ENCODE measurements around the gene PIGQ.

DNA sequence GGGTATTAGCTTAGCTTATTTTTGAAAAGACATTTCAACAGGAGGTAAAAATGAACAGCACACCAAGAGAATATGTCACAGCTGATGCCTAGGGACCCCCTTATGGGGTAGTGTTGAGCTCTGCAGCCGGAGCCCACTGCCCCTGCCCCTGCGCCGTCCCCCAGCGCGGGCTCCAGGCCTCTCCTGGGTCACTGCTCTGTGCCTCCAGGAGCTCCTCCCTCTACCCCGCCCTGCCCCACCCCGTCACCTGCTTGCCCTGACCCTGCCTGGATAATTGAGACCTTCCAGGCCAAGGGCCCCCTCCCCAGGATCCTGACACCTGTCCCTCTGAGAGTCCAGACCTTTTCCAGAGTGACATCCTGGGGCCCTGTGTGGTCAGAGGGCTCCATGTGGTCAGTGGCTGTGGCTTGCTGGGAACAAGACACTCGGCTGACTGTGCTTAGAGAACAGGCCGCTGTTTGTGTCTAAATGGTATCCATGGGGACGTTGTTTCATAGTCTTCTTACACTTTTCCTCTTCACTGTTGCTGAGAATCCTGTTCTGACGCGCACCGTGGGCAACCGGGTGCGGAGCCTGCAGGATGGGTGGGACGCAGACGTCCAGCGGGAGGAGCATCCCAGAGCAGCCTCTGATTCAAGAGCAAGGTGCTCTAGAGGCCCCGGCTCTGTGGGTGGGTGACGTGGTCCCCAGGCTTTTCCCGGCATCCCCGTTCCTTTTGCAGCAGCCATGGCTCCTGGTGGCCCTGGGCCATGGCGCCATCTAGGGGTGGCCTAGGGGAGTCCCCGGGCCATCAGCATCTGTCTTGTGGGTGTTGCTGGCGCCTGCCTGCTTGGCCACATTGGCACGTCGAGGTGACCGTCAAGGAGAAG is 41.0 kb downstream of the PIGQ start:
- TF ChIP-seq, protein P1, sequence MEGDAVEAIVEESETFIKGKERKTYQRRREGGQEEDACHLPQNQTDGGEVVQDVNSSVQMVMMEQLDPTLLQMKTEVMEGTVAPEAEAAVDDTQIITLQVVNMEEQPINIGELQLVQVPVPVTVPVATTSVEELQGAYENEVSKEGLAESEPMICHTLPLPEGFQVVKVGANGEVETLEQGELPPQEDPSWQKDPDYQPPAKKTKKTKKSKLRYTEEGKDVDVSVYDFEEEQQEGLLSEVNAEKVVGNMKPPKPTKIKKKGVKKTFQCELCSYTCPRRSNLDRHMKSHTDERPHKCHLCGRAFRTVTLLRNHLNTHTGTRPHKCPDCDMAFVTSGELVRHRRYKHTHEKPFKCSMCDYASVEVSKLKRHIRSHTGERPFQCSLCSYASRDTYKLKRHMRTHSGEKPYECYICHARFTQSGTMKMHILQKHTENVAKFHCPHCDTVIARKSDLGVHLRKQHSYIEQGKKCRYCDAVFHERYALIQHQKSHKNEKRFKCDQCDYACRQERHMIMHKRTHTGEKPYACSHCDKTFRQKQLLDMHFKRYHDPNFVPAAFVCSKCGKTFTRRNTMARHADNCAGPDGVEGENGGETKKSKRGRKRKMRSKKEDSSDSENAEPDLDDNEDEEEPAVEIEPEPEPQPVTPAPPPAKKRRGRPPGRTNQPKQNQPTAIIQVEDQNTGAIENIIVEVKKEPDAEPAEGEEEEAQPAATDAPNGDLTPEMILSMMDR (IDR thresholded peaks at IDR 0.05), result peak; percentile 26; the same call in 2 of the 3 replicates
- TF ChIP-seq JUN (IDR thresholded peaks at IDR 0.05) (no peak), CEBPB (IDR thresholded peaks at IDR 0.05) (no peak), EP300 (IDR thresholded peaks at IDR 0.05) (no peak), RAD21 (conservative IDR thresholded peaks at IDR 0.05 in 1 of 2, IDR thresholded peaks at IDR 0.05 in 1 of 2) (peak in 1 of 2 experiments; percentile 39; a peak in 1 of 5 replicates)
- TF ChIP-seq, protein P2, sequence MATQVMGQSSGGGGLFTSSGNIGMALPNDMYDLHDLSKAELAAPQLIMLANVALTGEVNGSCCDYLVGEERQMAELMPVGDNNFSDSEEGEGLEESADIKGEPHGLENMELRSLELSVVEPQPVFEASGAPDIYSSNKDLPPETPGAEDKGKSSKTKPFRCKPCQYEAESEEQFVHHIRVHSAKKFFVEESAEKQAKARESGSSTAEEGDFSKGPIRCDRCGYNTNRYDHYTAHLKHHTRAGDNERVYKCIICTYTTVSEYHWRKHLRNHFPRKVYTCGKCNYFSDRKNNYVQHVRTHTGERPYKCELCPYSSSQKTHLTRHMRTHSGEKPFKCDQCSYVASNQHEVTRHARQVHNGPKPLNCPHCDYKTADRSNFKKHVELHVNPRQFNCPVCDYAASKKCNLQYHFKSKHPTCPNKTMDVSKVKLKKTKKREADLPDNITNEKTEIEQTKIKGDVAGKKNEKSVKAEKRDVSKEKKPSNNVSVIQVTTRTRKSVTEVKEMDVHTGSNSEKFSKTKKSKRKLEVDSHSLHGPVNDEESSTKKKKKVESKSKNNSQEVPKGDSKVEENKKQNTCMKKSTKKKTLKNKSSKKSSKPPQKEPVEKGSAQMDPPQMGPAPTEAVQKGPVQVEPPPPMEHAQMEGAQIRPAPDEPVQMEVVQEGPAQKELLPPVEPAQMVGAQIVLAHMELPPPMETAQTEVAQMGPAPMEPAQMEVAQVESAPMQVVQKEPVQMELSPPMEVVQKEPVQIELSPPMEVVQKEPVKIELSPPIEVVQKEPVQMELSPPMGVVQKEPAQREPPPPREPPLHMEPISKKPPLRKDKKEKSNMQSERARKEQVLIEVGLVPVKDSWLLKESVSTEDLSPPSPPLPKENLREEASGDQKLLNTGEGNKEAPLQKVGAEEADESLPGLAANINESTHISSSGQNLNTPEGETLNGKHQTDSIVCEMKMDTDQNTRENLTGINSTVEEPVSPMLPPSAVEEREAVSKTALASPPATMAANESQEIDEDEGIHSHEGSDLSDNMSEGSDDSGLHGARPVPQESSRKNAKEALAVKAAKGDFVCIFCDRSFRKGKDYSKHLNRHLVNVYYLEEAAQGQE (IDR thresholded peaks at IDR 0.05), result no peak
